ENCODE results near the gene MBD4.
"Not testable (repeated sequence)": the region's sequence is repeated elsewhere in the genome, so short reads cannot be mapped to it uniquely, and the experiment has no call there.

MBD4 gene

DNA sequence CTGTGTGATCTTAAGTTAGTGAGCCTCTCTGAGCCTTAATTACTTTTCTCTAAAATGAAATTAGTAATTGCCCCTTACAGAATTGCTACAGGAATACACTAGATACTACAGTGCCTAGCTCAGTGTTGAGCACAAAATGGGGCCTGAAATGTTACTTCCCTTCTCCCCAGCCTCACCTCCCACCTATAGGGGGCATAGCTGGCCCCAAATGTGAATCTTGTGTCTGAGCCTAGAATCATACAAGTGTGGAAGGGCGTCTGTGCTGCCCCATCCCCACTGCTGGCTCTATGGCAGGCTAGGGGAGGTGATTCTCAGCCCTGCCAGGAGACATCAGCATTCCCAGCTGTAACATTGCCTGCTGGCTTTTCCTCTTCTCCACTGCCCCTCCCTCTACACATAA is 43.0 kb upstream of the MBD4 start:
- Histone ChIP-seq H3K18ac (ENCODE audit: low read length) (no peak overlapping the region), H3K27ac (ENCODE audit: low read depth, low read length) (no peak overlapping the region), H2BK5ac (ENCODE audit: low read depth, low read length, poor library complexity) (no peak overlapping the region), H3K14ac (ENCODE audit: low read length) (peak overlapping the region; percentile 29), H3K79me1 (ENCODE audit: low read length) (peaks cover 36% of the 10 kb centered on the region), H3K27me3 (ENCODE audit: insufficient read depth, low read length) (no peaks in the 10 kb centered on the region), H3K4me2 (ENCODE audit: low read length) (no peak overlapping the region), H4K91ac (ENCODE audit: low read depth, low read length) (no peak overlapping the region), H2BK12ac (ENCODE audit: low read length) (peak overlapping the region; percentile 37), H3K9ac (ENCODE audit: low read length) (no peak overlapping the region), H3K23ac (ENCODE audit: low read length) (no peak overlapping the region), H2AK5ac (ENCODE audit: low read length) (no peak overlapping the region), H4K8ac (ENCODE audit: low read depth, low read length) (no peak overlapping the region), H3K4ac (ENCODE audit: low read depth, low read length) (no peak overlapping the region), H3K9me3 (ENCODE audit: insufficient read depth, low read depth, low read length) (no peaks in the 10 kb centered on the region), H3K36me3 (ENCODE audit: control insufficient read depth in 1 of 2, insufficient read depth in 2 of 2, low read length in 2 of 2) (peaks cover 14 to 22% of the 10 kb centered on the region in 2 experiments), H3K4me3 (ENCODE audit: low read depth, low read length) (no peak overlapping the region), H3K79me2 (ENCODE audit: control insufficient read depth, insufficient read depth, low read length, poor library complexity) (peaks cover 11% of the 10 kb centered on the region), H2AFZ (ENCODE audit: insufficient read depth, low read length, poor library complexity) (no peak overlapping the region), H4K12ac (ENCODE audit: low read depth, low read length) (no peak overlapping the region), H2BK120ac (ENCODE audit: insufficient read depth, low read length, poor library complexity) (peak overlapping the region; percentile 35), H3K4me1 (ENCODE audit: control insufficient read depth in 1 of 2, insufficient read depth in 2 of 2, low read length in 2 of 2) (peaks cover 35 to 45% of the 10 kb centered on the region in 2 experiments)
- no CpG with 5 or more reads among the region's 1 CpG for WGBS (ENCODE audit: extremely low coverage, insufficient coverage, insufficient read length)
- no peak for DNase-seq

DNA sequence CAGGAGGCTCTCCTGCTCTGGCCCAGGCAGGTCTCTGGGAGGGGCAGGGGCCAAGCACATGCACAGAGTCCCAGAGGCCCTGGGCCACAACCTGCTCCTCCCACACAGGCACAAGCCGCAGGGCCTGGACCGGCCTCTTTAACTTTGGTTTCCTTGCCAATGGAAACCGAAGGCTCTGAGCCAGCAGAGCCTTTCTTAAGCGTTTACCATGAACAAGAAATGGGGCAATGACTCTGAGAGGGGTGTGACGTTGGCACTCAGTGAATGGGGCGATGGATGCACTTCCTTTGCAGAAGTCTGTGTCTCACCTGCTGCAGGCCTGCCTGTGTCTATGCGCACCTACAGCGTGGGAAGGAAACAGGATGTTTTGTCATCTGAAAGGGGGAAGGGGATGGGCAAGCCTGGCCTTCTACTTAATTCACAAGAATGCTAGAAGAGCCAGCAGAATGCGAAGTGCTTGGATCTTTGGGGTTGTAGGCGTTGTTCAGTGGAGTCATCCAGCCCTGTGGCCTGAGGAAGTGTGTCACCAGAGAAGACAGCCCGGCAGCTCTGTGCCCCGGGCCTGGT is 42.1 kb upstream of the MBD4 start:
- H4K12ac ChIP-seq (ENCODE audit: low read depth, low read length) = no peak overlapping the region
- H3K79me2 ChIP-seq (ENCODE audit: control insufficient read depth, insufficient read depth, low read length, poor library complexity) = peaks cover 8% of the 10 kb centered on the region
- H2AK5ac ChIP-seq (ENCODE audit: low read length) = no peak overlapping the region
- H3K9me3 ChIP-seq (ENCODE audit: insufficient read depth, low read depth, low read length) = no peaks in the 10 kb centered on the region
- H3K36me3 ChIP-seq (ENCODE audit: control insufficient read depth in 1 of 2, insufficient read depth in 2 of 2, low read length in 2 of 2) = peaks cover 14 to 22% of the 10 kb centered on the region in 2 experiments
- WGBS (ENCODE audit: extremely low coverage, insufficient coverage, insufficient read length) = no CpG with 5 or more reads among the region's 12 CpGs
- no peak overlapping the region for H3K9ac ChIP-seq (ENCODE audit: low read length)
- H3K27ac ChIP-seq (ENCODE audit: low read depth, low read length) = peak overlapping the region; percentile 33
- H3K18ac ChIP-seq (ENCODE audit: low read length) = peak overlapping the region; percentile 25
- no peak overlapping the region for H3K23ac ChIP-seq (ENCODE audit: low read length)
- H3K4ac ChIP-seq (ENCODE audit: low read depth, low read length) = no peak overlapping the region
- no peak overlapping the region for H4K91ac ChIP-seq (ENCODE audit: low read depth, low read length)
- no peak for DNase-seq
- H3K79me1 ChIP-seq (ENCODE audit: low read length) = peaks cover 27% of the 10 kb centered on the region
- no peak overlapping the region for H3K4me3 ChIP-seq (ENCODE audit: low read depth, low read length)
- no peak overlapping the region for H3K4me2 ChIP-seq (ENCODE audit: low read length)
- H3K14ac ChIP-seq (ENCODE audit: low read length) = no peak overlapping the region
- peak overlapping the region; percentile 5 for H2BK120ac ChIP-seq (ENCODE audit: insufficient read depth, low read length, poor library complexity)
- peaks cover 27 to 36% of the 10 kb centered on the region in 2 experiments for H3K4me1 ChIP-seq (ENCODE audit: control insufficient read depth in 1 of 2, insufficient read depth in 2 of 2, low read length in 2 of 2)
- no peaks in the 10 kb centered on the region for H3K27me3 ChIP-seq (ENCODE audit: insufficient read depth, low read length)
- no peak overlapping the region for H2BK12ac ChIP-seq (ENCODE audit: low read length)
- H2AFZ ChIP-seq (ENCODE audit: insufficient read depth, low read length, poor library complexity) = no peak overlapping the region
- H2BK5ac ChIP-seq (ENCODE audit: low read depth, low read length, poor library complexity) = no peak overlapping the region
- H4K8ac ChIP-seq (ENCODE audit: low read depth, low read length) = no peak overlapping the region

DNA sequence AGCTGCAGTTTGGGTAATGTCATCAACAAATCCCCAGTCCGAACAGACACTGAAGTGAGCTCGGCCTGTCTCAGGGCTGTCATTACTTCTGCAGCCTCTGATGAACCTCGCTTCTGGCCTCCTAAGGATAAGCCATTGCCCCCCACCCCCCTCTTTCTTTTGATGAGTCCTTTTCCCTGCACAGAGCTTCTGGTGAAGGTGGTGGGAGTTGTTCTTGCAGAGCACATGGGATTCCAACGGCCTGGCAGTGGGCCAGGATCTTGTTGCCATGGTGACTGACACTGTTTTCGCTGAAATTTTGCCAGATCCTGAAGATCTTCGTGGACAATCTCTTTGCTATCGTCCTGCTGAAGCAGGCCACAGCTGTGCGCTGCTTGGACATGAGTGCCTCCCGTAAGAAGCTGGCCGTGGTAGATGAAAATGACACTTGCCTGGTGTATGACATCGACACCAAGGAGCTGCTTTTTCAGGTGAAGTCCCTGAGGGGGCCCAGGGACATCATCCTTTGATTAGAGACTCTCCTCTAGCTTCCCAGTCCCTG is 41.5 kb upstream of the MBD4 start:
- H4K91ac ChIP-seq (ENCODE audit: low read depth, low read length); H4K8ac ChIP-seq (ENCODE audit: low read depth, low read length); H4K12ac ChIP-seq (ENCODE audit: low read depth, low read length); H2BK5ac ChIP-seq (ENCODE audit: low read depth, low read length, poor library complexity); H3K4me2 ChIP-seq (ENCODE audit: low read length); H3K79me2 ChIP-seq (ENCODE audit: control insufficient read depth, insufficient read depth, low read length, poor library complexity); H3K27ac ChIP-seq (ENCODE audit: low read depth, low read length); H3K27me3 ChIP-seq (ENCODE audit: insufficient read depth, low read length); DNase-seq; H3K4ac ChIP-seq (ENCODE audit: low read depth, low read length); H2BK120ac ChIP-seq (ENCODE audit: insufficient read depth, low read length, poor library complexity); H3K18ac ChIP-seq (ENCODE audit: low read length); H3K9me3 ChIP-seq (ENCODE audit: insufficient read depth, low read depth, low read length); H2AFZ ChIP-seq (ENCODE audit: insufficient read depth, low read length, poor library complexity); H3K4me3 ChIP-seq (ENCODE audit: low read depth, low read length); H3K9ac ChIP-seq (ENCODE audit: low read length); H2AK5ac ChIP-seq (ENCODE audit: low read length); H2BK12ac ChIP-seq (ENCODE audit: low read length); H3K23ac ChIP-seq (ENCODE audit: low read length); H3K14ac ChIP-seq (ENCODE audit: low read length): not testable (repeated sequence)
- WGBS (ENCODE audit: extremely low coverage, insufficient coverage, insufficient read length) = no CpG with 5 or more reads among the region's 11 CpGs
- Histone ChIP-seq H3K79me1 (ENCODE audit: low read length) (peaks cover 22% of the 10 kb centered on the region), H3K4me1 (ENCODE audit: control insufficient read depth in 1 of 2, insufficient read depth in 2 of 2, low read length in 2 of 2) (peaks cover 23 to 32% of the 10 kb centered on the region in 2 experiments), H3K36me3 (ENCODE audit: control insufficient read depth in 1 of 2, insufficient read depth in 2 of 2, low read length in 2 of 2) (peaks cover 18 to 26% of the 10 kb centered on the region in 2 experiments)

DNA sequence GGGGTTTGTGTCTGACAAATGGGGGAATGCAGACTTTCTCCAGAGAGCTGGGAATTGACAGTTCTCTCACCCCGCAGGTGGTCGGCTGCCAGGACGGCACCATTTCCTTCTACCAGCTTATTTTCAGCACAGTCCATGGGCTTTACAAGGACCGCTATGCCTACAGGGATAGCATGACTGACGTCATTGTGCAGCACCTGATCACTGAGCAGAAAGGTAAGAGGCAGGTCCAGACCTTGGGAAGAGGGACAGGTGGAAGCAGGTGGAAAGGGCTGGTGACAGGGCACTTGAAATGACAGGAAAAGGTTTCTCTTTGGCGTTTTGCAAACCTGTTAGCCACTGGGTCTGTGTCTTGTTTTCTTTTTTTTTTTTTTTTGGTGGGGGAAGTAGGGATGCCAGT is 36.8 kb upstream of the MBD4 start:
- no peak overlapping the region for H2BK5ac ChIP-seq (ENCODE audit: low read depth, low read length, poor library complexity)
- H3K9ac ChIP-seq (ENCODE audit: low read length) = no peak overlapping the region
- WGBS (ENCODE audit: extremely low coverage, insufficient coverage, insufficient read length) = no CpG with 5 or more reads among the region's 6 CpGs
- no peaks in the 10 kb centered on the region for H3K79me2 ChIP-seq (ENCODE audit: control insufficient read depth, insufficient read depth, low read length, poor library complexity)
- H3K4me1 ChIP-seq (ENCODE audit: control insufficient read depth in 1 of 2, insufficient read depth in 2 of 2, low read length in 2 of 2) = peaks cover under 1% of the 10 kb centered on the region in 2 experiments
- H3K4ac ChIP-seq (ENCODE audit: low read depth, low read length) = no peak overlapping the region
- H3K9me3 ChIP-seq (ENCODE audit: insufficient read depth, low read depth, low read length) = no peaks in the 10 kb centered on the region
- peaks cover 20% of the 10 kb centered on the region in 2 experiments for H3K36me3 ChIP-seq (ENCODE audit: control insufficient read depth in 1 of 2, insufficient read depth in 2 of 2, low read length in 2 of 2)
- H3K27ac ChIP-seq (ENCODE audit: low read depth, low read length) = no peak overlapping the region
- H3K23ac ChIP-seq (ENCODE audit: low read length) = no peak overlapping the region
- H3K18ac ChIP-seq (ENCODE audit: low read length) = no peak overlapping the region
- no peak overlapping the region for H3K14ac ChIP-seq (ENCODE audit: low read length)
- no peak overlapping the region for H2AFZ ChIP-seq (ENCODE audit: insufficient read depth, low read length, poor library complexity)
- H4K8ac ChIP-seq (ENCODE audit: low read depth, low read length) = no peak overlapping the region
- H3K4me3 ChIP-seq (ENCODE audit: low read depth, low read length) = no peak overlapping the region
- no peak overlapping the region for H3K4me2 ChIP-seq (ENCODE audit: low read length)
- no peak overlapping the region for H2AK5ac ChIP-seq (ENCODE audit: low read length)
- H2BK12ac ChIP-seq (ENCODE audit: low read length) = no peak overlapping the region
- no peak overlapping the region for H4K12ac ChIP-seq (ENCODE audit: low read depth, low read length)
- no peak overlapping the region for H4K91ac ChIP-seq (ENCODE audit: low read depth, low read length)
- no peaks in the 10 kb centered on the region for H3K79me1 ChIP-seq (ENCODE audit: low read length)
- H3K27me3 ChIP-seq (ENCODE audit: insufficient read depth, low read length) = no peaks in the 10 kb centered on the region
- no peak for DNase-seq
- H2BK120ac ChIP-seq (ENCODE audit: insufficient read depth, low read length, poor library complexity) = no peak overlapping the region

Data from trophoblast cell (in vitro differentiated cells and primary cell).